Naive thymus-derived CD8-positive, alpha-beta T cell (primary cell): ENCODE measurements around the gene SOSTDC1. TPM values are rescaled to one million over a fixed set of nuclear protein-coding genes. Genes with fewer than 3 reads are reported as not detected.

Source experiments
- ATAC-seq, 2 donors: fragments of 150-1000 bp; cut with Tn5 transposase in 1 of 2; sonication (Bioruptor Pico), chemical (Tn5 transposase) in 1 of 2; 1 replicate in 1 of 2; 2 replicates in 1 of 2; pipeline ENCODE4 v1.10.0; 2021; ENCODE audit warnings: mild to moderate bottlenecking in 2 of 2, moderate library complexity in 2 of 2
- POLR2A ChIA-PET: fragments of 350-600 bp; sonication (Branson Sonifier 250); formaldehyde crosslinking; loops from one replicate; lab custom pipeline; 2021; ENCODE audit warnings: antibody characterized with exemption; lab: Charles Lee
- DNase-seq, 10 donors: peaks; one replicate each; pipeline versions ENCODE4 v3.0.0 to v3.0.0-alpha.2; 2020 to 2022
- H3K27ac Mint-ChIP-seq, 10 donors: one replicate each; pipeline ENCODE4 v1.8.0; 2020 to 2022; ENCODE audit warnings: mild to moderate bottlenecking in 10 of 10, mixed read lengths in 10 of 10, moderate library complexity in 4 of 10, inconsistent platforms in 1 of 10
- H3K27me3 Mint-ChIP-seq, 5 donors: one replicate each; pipeline ENCODE4 v1.8.0; 2021 to 2022; ENCODE audit warnings: mixed read lengths in 5 of 5
- H3K36me3 Mint-ChIP-seq, 3 donors: one replicate each; pipeline ENCODE4 v1.8.0; 2020 to 2022; ENCODE audit warnings: mixed read lengths in 3 of 3, mild to moderate bottlenecking in 2 of 3, inconsistent platforms in 1 of 3
- H3K4me1 Mint-ChIP-seq, 4 donors: one replicate each; pipeline ENCODE4 v1.8.0; 2021 to 2022; ENCODE audit warnings: mixed read lengths in 4 of 4
- H3K4me3 Mint-ChIP-seq, 10 donors: one replicate each; pipeline ENCODE4 v1.8.0; 2020 to 2022; ENCODE audit warnings: mild to moderate bottlenecking in 10 of 10, mixed read lengths in 10 of 10, moderate library complexity in 6 of 10, inconsistent platforms in 1 of 10
- H3K9me3 Mint-ChIP-seq, 9 donors: one replicate each; pipeline ENCODE4 v1.8.0; 2020 to 2022; ENCODE audit warnings: mixed read lengths in 9 of 9, mild to moderate bottlenecking in 3 of 9, inconsistent platforms in 1 of 9, moderate library complexity in 1 of 9
- polyA plus RNA-seq, 3 donors: library from polyadenylated mRNA; unstranded; fragments of 300-500 nt; fragmentation: Illumina TruSeq; gene quantifications; one replicate each; pipeline ENCODE4 v1.2.3, GENCODE V29; 2021
- total RNA-seq, 8 experiments: library from RNA in 2 of 8; stranded (reverse) in 2 of 8; gene quantifications; one replicate each; pipeline ENCODE4 v1.2.3 and lab custom pipeline; 2021 to 2026

SOSTDC1 gene
- total and polyA plus RNA-seq, 5 experiments from 2014 or later: not detected

DNA sequence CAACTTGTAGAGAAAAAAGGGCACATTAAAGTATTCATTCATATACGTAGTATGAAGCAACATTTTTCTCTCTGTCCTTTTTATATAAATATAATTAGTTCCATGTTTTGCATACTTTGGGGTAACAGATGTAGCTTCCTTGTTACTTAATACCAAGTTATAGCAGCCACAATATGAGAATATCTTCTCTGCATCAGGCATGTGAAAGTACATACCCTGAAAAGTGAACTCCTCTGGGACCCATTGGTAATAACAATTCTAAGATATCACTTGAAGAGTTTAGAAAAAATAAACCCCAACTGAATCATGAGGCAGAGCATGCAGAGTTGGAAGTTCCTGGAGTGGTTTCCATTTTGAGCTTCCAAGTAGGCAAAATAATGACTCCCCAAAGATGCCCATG is 41.8 kb downstream of the SOSTDC1 start:
- H3K27ac Mint-ChIP-seq: no peak overlapping the region
- no peaks in the 10 kb centered on the region for H3K36me3 Mint-ChIP-seq
- H3K4me1 Mint-ChIP-seq: peaks cover 9 to 22% (median 14%) of the 10 kb centered on the region in 4 donors
- H3K4me3 Mint-ChIP-seq: no peak overlapping the region
- no peak for DNase-seq
- H3K27me3 Mint-ChIP-seq: peaks cover 0 to 8% (median 3%) of the 10 kb centered on the region in 5 donors
- no peak for ATAC-seq
- H3K9me3 Mint-ChIP-seq: no peaks in the 10 kb centered on the region
- POLR2A ChIA-PET: interaction anchor here (0.6 kb wide), 1 partner anchor 169 kb away, joined by 3 read pairs; no protein-coding TSS in a partner anchor

DNA sequence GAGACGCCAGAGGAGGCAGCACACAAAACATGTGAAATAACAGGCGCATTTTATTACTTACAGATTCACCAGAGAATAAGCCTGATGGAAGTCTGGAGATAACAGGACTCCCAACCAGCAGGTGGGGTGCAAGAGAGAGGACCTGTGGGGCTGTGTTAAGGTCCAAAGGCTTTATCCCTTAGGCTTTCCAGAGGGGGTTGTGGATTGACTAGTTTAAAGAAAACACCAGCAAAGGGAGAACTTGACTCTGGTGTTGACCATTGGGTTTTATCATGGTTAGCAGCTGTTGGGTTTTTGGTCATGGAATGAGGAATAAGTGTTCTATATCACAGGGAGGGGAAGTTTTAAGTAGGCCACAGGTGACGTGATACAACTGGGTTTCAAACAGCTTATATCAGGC is 42.6 kb downstream of the SOSTDC1 start:
- H3K36me3 Mint-ChIP-seq: no peaks in the 10 kb centered on the region
- POLR2A ChIA-PET: no interaction called here
- no peak for DNase-seq
- H3K4me3 Mint-ChIP-seq: peak overlapping the region in 2 of 10 donors; percentile 4 to 11
- no peak for ATAC-seq
- peaks cover 9 to 22% (median 16%) of the 10 kb centered on the region in 4 donors for H3K4me1 Mint-ChIP-seq
- no peaks in the 10 kb centered on the region for H3K9me3 Mint-ChIP-seq
- H3K27me3 Mint-ChIP-seq: peaks cover 0 to 11% (median 0%) of the 10 kb centered on the region in 5 donors
- H3K27ac Mint-ChIP-seq: peak overlapping the region in 3 of 10 donors; percentile 49 to 92 (median 69)

DNA sequence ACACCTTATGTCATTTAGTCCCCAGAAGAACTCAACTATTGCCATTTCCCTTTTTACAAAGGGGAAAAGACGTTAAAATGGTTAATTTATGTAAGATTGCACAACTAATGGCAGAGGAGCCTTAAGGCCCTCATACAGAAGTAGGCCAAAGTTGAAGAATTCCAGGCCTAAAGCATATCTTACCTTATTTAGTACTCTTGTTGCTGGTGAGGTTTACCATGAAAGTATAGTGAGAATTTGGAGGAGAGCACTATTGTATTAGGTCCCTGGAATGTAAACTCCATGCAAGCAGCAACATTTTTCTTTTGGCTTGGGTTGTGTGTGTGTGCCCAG is 43.5 kb downstream of the SOSTDC1 start:
- Mint-ChIP-seq H3K4me3 (peak overlapping the region; percentile 67 to 83 (median 76)), H3K27me3 (peaks cover 0 to 11% (median 0%) of the 10 kb centered on the region in 5 donors), H3K4me1 (peaks cover 9 to 22% (median 16%) of the 10 kb centered on the region in 4 donors), H3K9me3 (no peaks in the 10 kb centered on the region), H3K27ac (peak overlapping the region; percentile 51 to 92 (median 84)), H3K36me3 (no peaks in the 10 kb centered on the region)
- no peak for ATAC-seq
- POLR2A ChIA-PET: interaction anchor here (0.6 to 2.1 kb wide), 3 partner anchors 14 to 154 kb away, joined by 3 to 10 read pairs (median 5); no protein-coding TSS in a partner anchor
- no peak for DNase-seq

DNA sequence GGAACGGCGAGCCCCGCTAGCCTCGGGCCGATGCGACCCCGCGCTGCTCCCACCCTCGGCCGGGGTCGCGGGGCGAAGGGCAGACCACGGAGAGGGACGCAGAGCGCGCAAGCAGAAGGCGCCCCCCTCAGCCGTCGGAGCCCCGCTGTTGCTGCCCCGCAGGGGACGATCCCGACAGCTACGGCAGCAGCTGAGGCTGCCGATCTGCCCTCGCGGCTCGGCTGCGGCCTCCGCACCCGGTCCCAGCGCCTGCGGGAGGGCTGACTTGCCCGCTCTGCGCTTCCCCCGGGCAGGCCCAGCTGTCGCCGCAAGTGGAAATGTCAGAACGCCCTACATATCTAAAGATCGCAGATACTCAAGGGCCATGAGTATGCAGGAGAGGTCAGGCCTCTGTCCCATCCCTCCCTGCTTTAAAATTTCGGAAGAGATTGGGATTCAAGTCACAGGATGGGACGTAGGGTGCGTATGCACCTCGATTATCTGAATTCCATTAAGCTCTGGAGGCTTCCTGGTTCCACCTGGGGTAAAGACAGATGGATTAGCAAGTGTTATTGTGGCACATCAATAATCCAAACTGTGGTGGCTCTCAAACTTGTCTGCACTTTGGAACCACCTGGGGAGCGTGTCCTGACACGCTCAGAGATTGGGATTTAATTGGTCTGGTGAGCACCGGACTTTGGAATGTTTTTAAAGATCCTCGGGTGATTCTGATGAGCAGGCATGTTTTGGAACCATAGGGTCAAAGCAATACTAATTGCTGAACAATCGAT is 44.0 kb downstream of the SOSTDC1 start, which contains the start of gene CRPPA:
Gene CRPPA (minus strand): TSS at position 206 of the 770 bp plus-strand sequence. CDS start 216 bp downstream, outside the sequence.
- H3K27ac Mint-ChIP-seq: peak within 1 kb of the TSS; percentile 87 to 98 (median 94)
- H3K27me3 Mint-ChIP-seq: peaks cover 0 to 13% (median 0%) of the 10 kb centered on the region in 5 donors
- peak in 9 of 10 donors; percentile 11 to 70 (median 44) for DNase-seq
- ATAC-seq: peak; percentile 37 to 41
- no peaks in the 10 kb centered on the region for H3K9me3 Mint-ChIP-seq
- POLR2A ChIA-PET: interaction anchor here (0.6 to 2.1 kb wide), 11 partner anchors 10 to 876 kb away, joined by 3 to 40 read pairs (median 4); partner anchors contain the start of genes ANKMY2 and BZW2
- H3K4me1 Mint-ChIP-seq: peaks cover 9 to 23% (median 17%) of the 10 kb centered on the region in 4 donors
- no peaks in the 10 kb centered on the region for H3K36me3 Mint-ChIP-seq
- H3K4me3 Mint-ChIP-seq: peak within 1 kb of the TSS; percentile 82 to 99 (median 91)

DNA sequence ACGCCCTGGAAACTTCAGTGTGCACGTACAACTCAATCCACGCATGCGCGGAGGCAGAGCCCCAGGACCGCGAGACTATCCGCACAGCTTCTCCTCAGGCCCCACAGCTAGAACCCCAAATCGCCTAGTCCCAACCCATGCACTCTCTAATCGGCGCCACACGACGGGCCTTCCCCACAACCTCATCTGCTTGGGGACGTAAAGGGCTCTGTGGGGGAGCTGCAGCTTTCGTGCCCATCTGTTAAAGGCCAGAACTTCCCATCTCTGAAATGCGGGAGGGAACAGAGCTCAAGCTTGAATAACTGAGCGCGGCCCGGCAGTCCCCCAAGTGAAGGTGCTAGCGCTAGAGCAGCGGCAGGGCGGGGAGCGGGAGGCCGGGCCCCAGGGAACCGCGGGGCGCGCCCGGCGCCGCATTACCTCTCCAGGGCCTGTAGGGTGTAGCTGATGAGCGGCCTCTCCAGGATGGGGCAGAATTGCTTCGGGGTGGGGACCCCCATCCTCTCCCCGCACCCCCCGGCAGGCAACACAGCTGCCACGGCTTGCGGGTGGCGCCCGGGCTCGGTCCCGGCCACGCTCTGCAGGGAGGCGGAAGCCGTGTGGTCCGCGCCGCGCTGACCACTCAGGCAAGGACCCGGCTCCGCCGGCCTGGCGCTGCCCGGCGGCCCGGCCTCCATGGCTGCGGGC is 44.7 kb downstream of the SOSTDC1 start:
- ATAC-seq (peak; percentile 90 to 92), DNase-seq (peak; percentile 65 to 93 (median 87))
- H3K4me3 Mint-ChIP-seq: peak overlapping the region; percentile 82 to 99 (median 91)
- peaks cover 0 to 13% (median 0%) of the 10 kb centered on the region in 5 donors for H3K27me3 Mint-ChIP-seq
- no peaks in the 10 kb centered on the region for H3K36me3 Mint-ChIP-seq
- H3K27ac Mint-ChIP-seq: peak overlapping the region; percentile 87 to 98 (median 94)
- POLR2A ChIA-PET: interaction anchor here (0.7 to 2.1 kb wide), 10 partner anchors 10 to 876 kb away, joined by 3 to 40 read pairs (median 4); partner anchors contain the start of genes ANKMY2 and BZW2
- peaks cover 9 to 23% (median 17%) of the 10 kb centered on the region in 4 donors for H3K4me1 Mint-ChIP-seq
- H3K9me3 Mint-ChIP-seq: no peaks in the 10 kb centered on the region

DNA sequence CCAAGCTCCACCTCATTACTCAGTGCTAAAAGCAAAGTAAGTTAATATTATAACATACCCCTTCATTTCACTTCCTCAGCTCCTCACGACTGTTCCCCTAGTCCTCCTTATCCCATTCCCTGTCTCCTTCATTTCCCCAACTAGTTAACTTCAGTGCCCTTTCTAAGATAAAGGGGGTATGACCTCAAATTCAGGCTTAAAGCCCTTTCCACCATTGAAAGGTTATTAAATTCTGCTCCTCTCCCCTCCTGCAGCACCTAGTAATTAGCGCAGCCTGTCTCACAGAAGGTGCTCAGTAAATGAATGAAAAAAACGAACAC is 45.2 kb downstream of the SOSTDC1 start:
- Mint-ChIP-seq H3K27ac (peak overlapping the region; percentile 87 to 98 (median 94)), H3K27me3 (peaks cover 0 to 13% (median 0%) of the 10 kb centered on the region in 5 donors)
- ATAC-seq: no peak

DNA sequence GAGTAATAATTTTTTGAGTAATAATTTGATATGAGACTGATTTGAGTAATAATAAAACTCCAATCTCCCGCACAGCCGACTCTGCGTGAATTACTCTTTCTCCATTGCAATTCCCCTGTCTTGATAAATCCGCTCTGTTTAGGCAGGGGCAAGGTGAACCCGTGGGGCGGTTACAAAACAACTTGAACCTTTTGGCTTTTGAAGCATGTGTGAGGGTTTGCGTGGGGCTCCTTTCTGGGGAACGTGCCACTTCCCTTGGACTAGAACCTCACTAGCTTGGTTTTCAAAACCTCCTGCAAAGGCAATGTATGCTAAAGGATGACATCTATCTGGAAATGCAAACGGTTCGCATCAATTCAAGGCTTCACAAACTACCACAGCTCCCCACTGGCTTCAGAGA is 45.7 kb downstream of the SOSTDC1 start:
- peaks cover 9 to 23% (median 17%) of the 10 kb centered on the region in 4 donors for H3K4me1 Mint-ChIP-seq
- POLR2A ChIA-PET: interaction anchor here (1.2 to 2.1 kb wide), 4 partner anchors 12 to 877 kb away, joined by 4 to 40 read pairs (median 9); partner anchors contain the start of genes ANKMY2 and BZW2
- DNase-seq (no peak), ATAC-seq (no peak)
- H3K27me3 Mint-ChIP-seq: peaks cover 0 to 13% (median 0%) of the 10 kb centered on the region in 5 donors
- peak overlapping the region; percentile 82 to 99 (median 91) for H3K4me3 Mint-ChIP-seq
- no peaks in the 10 kb centered on the region for H3K9me3 Mint-ChIP-seq
- peak overlapping the region in 8 of 10 donors; percentile 69 to 98 (median 95) for H3K27ac Mint-ChIP-seq
- no peaks in the 10 kb centered on the region for H3K36me3 Mint-ChIP-seq

More for the DNA sequence above, 45.2 kb downstream of the SOSTDC1 start:
- POLR2A ChIA-PET: interaction anchor here (0.8 to 2.1 kb wide), 7 partner anchors 9 to 877 kb away, joined by 3 to 40 read pairs (median 5); partner anchors contain the start of genes ANKMY2 and BZW2
- Mint-ChIP-seq H3K4me3 (peak overlapping the region; percentile 82 to 99 (median 91)), H3K4me1 (peaks cover 9 to 23% (median 17%) of the 10 kb centered on the region in 4 donors), H3K9me3 (no peaks in the 10 kb centered on the region), H3K36me3 (no peaks in the 10 kb centered on the region)
- DNase-seq: no peak

DNA sequence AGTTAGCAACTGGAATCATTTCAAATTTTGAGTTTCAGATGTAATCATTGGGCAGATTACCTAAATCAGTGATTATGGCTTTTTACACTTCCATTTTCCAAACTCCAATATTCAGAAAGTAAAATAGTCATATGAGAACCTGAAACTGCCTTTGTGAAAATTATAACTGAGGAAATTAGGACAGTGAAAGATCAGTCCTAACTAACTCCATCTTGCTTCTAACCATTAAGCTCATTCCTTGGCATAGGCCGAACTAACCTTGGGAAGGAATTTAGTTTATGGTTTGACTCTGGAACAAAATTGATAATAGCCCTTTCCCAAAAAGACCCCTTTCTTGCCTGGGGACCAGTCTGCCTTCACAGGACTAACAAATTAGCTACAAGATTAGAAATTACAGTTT is 46.4 kb downstream of the SOSTDC1 start:
- H3K27ac Mint-ChIP-seq: peak overlapping the region in 7 of 10 donors; percentile 2 to 98 (median 87)
- peaks cover 0 to 13% (median 0%) of the 10 kb centered on the region in 5 donors for H3K27me3 Mint-ChIP-seq
- H3K9me3 Mint-ChIP-seq: no peaks in the 10 kb centered on the region
- H3K4me3 Mint-ChIP-seq: peak overlapping the region in 2 of 10 donors; percentile 16 to 45
- H3K4me1 Mint-ChIP-seq: peaks cover 9 to 23% (median 17%) of the 10 kb centered on the region in 4 donors
- H3K36me3 Mint-ChIP-seq: no peaks in the 10 kb centered on the region
- POLR2A ChIA-PET: interaction anchor here (0.7 kb wide), 1 partner anchor 18 kb away, joined by 4 read pairs; no protein-coding TSS in a partner anchor
- DNase-seq: no peak
- ATAC-seq: no peak

DNA sequence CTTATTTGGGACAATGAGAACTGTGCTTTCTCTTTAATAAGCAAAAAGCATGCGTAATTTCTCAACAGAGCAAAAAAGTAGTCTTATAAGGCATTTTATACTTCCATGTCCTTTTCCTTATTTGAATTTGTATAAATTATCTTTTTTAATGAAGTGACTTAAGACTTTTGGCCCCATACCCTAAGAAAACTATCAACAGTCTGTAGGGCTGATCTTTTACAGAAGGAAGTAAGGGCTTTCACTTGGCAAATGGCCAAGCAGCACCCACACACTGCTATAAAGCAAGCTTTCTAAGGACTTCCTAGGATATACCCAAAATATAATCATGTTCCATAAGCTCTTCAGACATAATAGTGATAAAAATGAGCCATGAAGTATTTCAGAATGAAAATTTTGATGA is 47.6 kb downstream of the SOSTDC1 start:
- H3K4me3 Mint-ChIP-seq: no peak overlapping the region
- no peaks in the 10 kb centered on the region for H3K36me3 Mint-ChIP-seq
- peaks cover 0 to 16% (median 0%) of the 10 kb centered on the region in 5 donors for H3K27me3 Mint-ChIP-seq
- peaks cover 9 to 23% (median 17%) of the 10 kb centered on the region in 4 donors for H3K4me1 Mint-ChIP-seq
- no peak for ATAC-seq
- DNase-seq: no peak
- H3K9me3 Mint-ChIP-seq: no peaks in the 10 kb centered on the region
- no peak overlapping the region for H3K27ac Mint-ChIP-seq
- POLR2A ChIA-PET: no interaction called here

DNA sequence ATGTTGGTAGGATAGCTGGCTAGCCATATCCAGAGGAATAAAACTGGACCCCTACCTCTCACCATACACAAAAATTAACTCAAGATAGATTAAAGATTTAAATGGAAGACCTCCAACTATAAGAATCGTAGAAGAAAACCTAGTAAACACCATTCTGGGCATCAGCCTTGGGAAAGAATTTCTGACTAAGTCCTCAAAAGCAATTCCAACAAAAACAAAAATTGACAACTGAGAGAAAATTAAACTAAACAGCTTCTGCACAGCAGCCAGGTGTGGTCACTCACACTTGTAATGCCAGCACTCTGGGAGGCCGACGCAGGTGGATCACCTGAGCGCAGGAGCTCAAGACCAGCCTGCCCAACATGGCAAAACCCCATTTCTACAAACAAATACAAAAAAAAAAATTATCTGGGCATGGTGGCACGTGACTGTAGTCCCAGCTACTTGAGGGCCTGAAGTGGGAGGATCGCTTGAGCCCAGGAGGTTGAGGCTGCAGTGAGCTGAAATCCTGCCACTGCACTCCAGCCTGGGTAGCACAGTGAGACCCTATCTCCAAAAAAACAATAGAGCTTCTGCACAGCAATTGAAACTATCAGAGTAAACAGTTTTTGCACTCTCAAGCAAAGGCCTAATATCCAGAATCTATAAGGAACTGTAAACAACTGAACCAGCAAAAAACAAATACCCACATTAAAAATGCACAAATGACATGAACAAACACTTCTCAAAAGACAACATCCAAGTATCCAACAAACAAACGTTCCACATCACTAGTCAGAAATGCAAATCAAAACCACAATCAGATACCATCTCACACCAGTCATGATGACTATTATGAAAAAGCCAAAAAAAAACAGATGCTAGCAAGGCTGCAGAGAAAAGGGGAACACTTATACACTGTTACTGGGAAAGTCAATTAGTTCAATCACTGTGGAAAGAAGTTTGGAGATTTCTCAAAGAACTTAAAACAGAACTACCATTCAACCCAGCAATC is 49.0 kb downstream of the SOSTDC1 start:
- Mint-ChIP-seq H3K27me3 (peaks cover 0 to 14% (median 0%) of the 10 kb centered on the region in 5 donors), H3K36me3 (no peaks in the 10 kb centered on the region), H3K4me3 (no peak overlapping the region), H3K27ac (no peak overlapping the region), H3K4me1 (peaks cover 7 to 21% (median 13%) of the 10 kb centered on the region in 4 donors), H3K9me3 (no peaks in the 10 kb centered on the region)
- DNase-seq: no peak
- POLR2A ChIA-PET: no interaction called here
- no peak for ATAC-seq
